NK-92 (cell line): Measurements from ENCODE around the gene PTPRN2.
"Not testable (repeated sequence)": the region's sequence is repeated elsewhere in the genome, so short reads cannot be mapped to it uniquely, and the experiment has no call there.

ENCODE experiments used
- DNase-seq: peaks from one replicate; lab custom pipeline; 2025; ENCODE audit not compliant: unreplicated experiment; lab: John Stamatoyannopoulos, UW

PTPRN2 gene

GRCh38 chr7:157951300-157952049 lies 636.1 kb downstream of the PTPRN2 start:
- no peak for DNase-seq

- DNase-seq: no peak
Measured at GRCh38 chr7:157949711-157950110, 637.9 kb downstream of the PTPRN2 start.

GRCh38 chr7:157947504-157947903 lies 640.1 kb downstream of the PTPRN2 start:
- no peak for DNase-seq

- DNase-seq: no peak
Measured at GRCh38 chr7:157946398-157947060, 641.1 kb downstream of the PTPRN2 start.

GRCh38 chr7:157945401-157945800 lies 642.2 kb downstream of the PTPRN2 start:
- DNase-seq: no peak

GRCh38 chr7:157944734-157945291 lies 642.8 kb downstream of the PTPRN2 start:
- DNase-seq: no peak

- no peak for DNase-seq
Measured at GRCh38 chr7:157944051-157944450, 643.6 kb downstream of the PTPRN2 start.

- DNase-seq: no peak
Measured at GRCh38 chr7:157943561-157943960, 644.1 kb downstream of the PTPRN2 start.

- DNase-seq: no peak
Measured at GRCh38 chr7:157941210-157941609, 646.4 kb downstream of the PTPRN2 start.

GRCh38 chr7:157940497-157940896 lies 647.1 kb downstream of the PTPRN2 start:
- DNase-seq: no peak

GRCh38 chr7:157938211-157938610 lies 649.4 kb downstream of the PTPRN2 start:
- DNase-seq: no peak

- no peak for DNase-seq
Measured at GRCh38 chr7:157937406-157937805, 650.2 kb downstream of the PTPRN2 start.

- no peak for DNase-seq
Measured at GRCh38 chr7:157936976-157937375, 650.6 kb downstream of the PTPRN2 start.

GRCh38 chr7:157935721-157936120 lies 651.9 kb downstream of the PTPRN2 start:
- DNase-seq: not testable (repeated sequence)

- not testable (repeated sequence) for DNase-seq
Measured at GRCh38 chr7:157933219-157934155, 654.1 kb downstream of the PTPRN2 start.

GRCh38 chr7:157932498-157933218 lies 655.0 kb downstream of the PTPRN2 start:
- DNase-seq: no peak

- no peak for DNase-seq
Measured at GRCh38 chr7:157930926-157931466, 656.6 kb downstream of the PTPRN2 start.

- DNase-seq: no peak
Measured at GRCh38 chr7:157930441-157930840, 657.2 kb downstream of the PTPRN2 start.

- no peak for DNase-seq
Measured at GRCh38 chr7:157929671-157930070, 658.0 kb downstream of the PTPRN2 start.

- DNase-seq: no peak
Measured at GRCh38 chr7:157928808-157929425, 658.7 kb downstream of the PTPRN2 start.
